Peyer's patch (tissue), 4 donors: Measurements from ENCODE around the gene WFDC1.

Experiments
- CTCF ChIP-seq, 6 experiments: fragments of 450-650 bp in 4 of 6; fragments of 200-600 bp in 2 of 6; sonication (generic) in 1 of 6; IDR thresholded peaks; one replicate each; pipeline ENCODE4 v1.5.1; 2017 to 2019; ENCODE audit warnings: antibody characterized with exemption in 6 of 6, mild to moderate bottlenecking in 3 of 6, moderate library complexity in 1 of 6
- POLR2A ChIP-seq, 2 donors: fragments of 450-650 bp; IDR thresholded peaks; one replicate each; pipeline ENCODE4 v1.5.1; 2017; ENCODE audit warnings: antibody characterized with exemption in 2 of 2, mild to moderate bottlenecking in 2 of 2, moderate library complexity in 2 of 2

GRCh38 chr16:84294117-84294516, 561 bp upstream of the WFDC1 start:
- TF ChIP-seq POLR2A (IDR thresholded peaks at IDR 0.05) (no peak), CTCF (IDR thresholded peaks at IDR 0.05) (no peak)
